HG03175 (cell line): ENCODE results near the gene ATP9B.
A peak's percentile ranks its signal among the peaks of the same experiment; 100 is the strongest.
"Not testable (repeated sequence)": the region's sequence is repeated elsewhere in the genome, so short reads cannot be mapped to it uniquely, and the experiment has no call there.

Source experiments
- ATAC-seq: cut with Tn5 transposase; IDR thresholded peaks from one replicate; pipeline ENCODE4 v1.9.1; 2021; ENCODE audit warnings: mild to moderate bottlenecking, moderate library complexity; ENCODE audit not compliant: unreplicated experiment

Gene ATP9B

DNA sequence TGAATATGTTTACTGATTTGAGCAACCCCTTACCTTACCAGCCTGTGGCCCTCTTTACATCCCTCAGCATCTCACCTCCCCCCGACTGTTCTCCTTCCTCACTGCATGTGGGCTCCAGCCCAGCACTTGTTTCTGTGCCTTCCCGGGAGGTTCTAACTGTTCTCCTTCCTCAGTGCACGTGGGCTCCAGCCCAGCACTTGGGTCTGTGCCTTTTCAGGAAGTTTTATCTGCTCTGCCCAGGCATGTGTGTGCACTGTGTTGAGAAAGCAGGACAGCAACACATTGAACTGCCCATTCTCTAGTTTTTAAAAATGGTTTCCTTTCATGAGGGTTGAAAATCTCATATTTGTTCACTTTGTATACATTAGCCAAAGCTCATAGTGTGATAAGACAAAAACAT lies 158.4 kb downstream of the ATP9B start:
- no peak for ATAC-seq

DNA sequence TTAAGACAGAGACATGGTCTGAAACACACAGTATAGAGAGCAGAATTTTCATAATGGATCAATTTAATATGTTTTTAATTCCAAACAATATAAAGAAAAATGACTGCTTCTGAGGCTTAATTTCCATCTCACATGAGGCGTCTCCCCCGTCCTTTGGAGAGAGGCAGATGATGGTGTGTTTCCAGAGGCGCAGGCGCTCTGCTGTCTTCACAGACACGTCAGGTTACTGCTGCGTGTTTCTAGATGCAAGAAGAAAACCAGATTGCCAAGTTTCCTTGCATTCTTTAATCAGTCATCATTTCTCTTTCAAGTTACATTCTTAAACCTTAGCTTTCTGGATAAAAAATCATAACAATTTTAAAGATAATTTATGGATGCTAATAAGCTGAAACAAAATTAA lies 160.2 kb downstream of the ATP9B start:
- no peak for ATAC-seq

DNA sequence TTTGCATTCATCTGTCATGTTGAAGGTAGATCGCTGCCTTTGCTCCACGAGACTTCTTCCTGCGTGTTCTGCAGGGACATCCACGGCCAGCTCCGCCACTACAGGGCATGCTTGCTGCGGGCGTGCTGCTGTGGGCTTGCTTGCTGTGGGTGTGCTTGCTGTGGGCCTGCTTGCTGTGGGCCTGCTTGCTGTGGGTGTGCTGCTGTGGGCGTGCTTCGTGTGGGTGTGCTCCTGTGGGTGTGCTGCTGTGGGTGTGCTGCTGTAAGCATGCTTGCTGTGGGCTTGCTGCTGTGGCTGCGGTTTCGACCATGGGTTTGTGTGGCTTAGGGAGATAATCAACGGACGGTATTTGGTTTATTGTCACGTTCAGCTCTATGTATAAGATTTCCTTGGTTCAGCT lies 165.2 kb downstream of the ATP9B start:
- no peak for ATAC-seq

DNA sequence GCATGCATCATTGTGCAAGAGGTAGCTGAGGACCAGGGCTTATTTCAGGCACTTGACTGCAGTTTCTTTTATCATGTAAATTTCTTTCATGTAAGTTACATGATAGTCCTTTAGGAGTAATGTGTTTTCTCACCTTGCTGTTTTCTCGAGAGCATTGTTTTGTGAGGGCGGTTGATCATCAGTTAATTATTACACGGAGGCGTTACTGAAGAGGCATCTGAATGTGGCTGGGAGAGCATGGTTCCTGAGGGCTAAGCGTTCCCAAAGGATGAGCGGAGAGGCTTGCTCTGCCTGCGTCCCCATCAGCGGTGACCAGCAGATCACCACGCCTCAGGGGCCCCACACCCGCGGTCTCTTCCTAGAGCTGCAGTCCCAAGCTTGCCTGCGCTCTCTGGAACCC lies 170.4 kb downstream of the ATP9B start:
- ATAC-seq, result no peak

DNA sequence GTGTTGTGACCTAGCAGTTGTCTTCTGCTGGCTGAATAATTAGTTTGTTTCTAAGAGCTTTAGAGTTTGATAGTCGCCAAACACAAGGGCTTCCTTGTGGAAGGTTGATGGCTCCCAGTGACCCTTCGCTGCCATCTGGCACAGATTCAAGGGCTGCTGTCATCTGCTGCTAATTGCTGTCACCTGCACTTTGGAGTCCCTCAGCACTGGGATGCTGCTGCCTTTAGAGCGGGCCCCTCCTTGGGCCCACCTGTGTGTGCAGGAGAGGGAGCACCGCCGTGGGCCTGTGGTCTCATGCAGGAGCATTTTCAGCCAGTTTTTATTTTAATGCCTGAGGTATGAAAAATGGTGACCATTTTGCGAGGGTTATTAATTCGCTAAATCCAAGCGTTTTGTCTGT lies 172.6 kb downstream of the ATP9B start:
- ATAC-seq, result no peak

DNA sequence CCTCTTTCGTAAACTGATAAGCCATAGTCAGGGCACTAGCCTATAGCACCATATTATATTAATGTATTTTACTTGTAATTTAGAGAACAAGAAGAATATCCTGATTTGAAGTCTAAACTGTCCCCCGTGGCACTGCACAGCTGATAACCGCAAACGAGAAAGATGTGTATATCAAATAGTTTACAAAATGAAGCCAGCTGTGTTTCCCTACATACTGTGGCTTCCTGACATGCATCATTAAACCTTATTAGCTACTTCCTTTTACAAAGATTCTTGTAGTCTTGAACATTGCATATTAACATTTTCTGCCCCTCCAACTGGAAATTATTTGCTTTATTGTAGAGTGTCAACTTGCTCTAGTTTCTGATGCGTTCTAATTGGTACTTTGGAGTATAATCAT lies 173.1 kb downstream of the ATP9B start:
- ATAC-seq, result no peak

DNA sequence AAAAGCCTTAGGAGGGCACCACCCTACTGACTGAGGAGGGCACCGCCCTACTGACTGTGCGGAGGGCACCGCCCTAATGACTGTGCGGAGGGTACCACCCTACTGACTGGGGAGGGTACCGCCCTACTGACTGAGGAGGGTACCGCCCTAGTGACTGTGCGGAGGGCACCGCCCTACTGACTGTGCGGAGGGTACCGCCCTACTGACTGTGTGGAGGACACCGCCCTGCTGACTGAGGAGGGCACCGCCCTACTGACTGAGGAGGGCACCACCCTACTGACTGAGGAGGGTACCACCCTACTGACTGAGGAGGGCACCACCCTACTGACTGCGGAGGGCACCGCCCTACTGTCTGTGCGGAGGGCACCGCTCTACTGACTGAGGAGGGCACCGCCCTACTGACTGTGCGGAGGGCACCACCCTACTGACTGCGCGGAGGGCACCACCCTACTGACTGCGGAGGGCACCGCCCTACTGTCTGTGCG lies 176.4 kb downstream of the ATP9B start:
- ATAC-seq, result no peak

DNA sequence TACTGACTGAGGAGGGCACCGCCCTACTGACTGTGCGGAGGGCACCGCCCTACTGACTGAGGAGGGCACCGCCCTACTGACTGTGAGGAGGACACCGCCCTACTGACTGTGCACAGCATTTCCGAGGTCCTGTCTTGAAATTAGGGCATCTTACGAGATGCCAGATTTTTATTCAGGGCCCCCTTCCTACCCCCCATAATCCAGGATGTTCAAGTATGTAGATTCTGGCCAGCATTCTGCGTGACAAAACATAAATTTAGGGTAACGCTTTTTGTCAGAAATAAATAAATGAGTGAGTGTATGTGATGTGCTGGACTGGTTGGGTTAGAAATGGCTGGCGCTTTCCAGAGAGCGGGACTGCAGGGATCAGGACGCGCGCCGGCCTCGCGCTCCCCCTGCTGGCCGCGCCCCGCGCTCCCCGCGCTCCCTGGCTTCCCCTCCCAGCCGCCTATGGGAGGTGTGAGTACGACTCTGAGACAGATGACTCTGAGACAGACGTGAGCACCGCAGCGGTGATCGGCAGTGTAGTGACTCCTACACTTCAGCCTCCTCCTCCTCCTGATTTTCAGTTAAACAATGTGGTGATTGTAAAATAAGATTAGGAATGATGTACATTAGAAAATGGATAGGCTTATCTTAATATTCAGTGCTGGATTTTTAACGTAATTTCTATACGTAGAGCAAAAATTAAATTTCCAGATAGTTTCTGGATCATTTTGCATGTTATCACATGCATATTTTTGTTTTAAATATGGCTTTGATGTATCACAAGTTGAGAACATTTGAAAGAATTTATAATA lies 177.3 kb downstream of the ATP9B start:
- peak; percentile 98 for ATAC-seq

DNA sequence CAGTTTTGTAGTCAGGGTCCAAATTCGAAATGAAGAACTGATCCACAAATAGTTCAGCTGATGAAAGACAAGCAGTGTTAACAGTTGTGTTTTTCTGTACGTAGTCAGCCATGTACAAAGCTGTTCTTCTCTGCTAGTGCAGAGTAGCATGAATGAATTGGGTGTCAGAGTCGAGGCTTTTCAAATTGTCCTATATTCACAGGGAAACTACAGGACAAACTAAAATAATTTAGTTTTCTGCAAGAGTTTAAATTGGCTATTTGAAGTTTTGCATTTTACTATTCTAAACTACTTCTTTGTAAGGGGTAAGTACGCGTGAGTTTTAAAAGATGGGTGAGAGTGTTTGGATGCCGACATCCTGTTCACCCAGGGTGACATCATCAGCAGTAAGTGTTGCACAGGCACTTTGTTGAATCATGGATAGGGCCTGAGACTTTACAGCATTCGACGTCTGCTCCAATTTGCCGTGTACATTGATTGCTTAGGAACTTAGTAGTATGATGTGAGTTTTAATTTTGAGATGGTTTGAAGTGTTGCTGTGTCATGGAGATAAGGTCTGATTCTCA lies 179.4 kb downstream of the ATP9B start:
- ATAC-seq, result no peak

DNA sequence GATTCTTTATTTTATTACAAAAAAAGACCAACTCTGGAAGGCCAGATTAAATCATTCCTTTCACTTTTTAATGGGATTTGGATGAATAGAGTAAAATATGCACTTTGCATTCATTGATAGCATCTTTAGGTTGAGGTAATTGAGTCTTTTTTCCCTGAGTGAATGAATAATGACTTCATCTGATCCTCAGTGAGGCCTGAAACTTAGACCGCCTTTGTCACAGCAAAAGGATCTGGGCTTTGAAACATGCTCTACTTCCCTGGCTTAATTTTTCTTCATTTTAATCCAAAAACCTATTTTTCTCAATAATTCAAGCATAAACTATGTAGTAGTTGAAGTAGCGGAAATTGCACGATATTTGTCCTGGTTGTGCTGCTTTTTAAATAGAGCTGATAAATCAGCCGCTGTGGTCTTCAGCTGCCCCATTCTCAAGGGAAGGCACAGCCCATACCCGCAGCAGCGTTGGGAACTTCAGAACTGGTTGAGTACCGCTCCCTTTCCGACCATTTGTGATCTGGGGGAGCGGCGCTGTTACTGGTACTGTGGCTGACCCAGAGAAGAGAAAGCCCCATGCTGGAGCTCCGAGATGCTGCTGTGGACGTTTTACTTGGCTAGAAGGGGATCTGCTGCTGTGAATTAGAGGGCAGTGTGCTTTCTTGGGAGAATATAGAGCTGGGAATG lies 181.2 kb downstream of the ATP9B start:
- ATAC-seq, result no peak

DNA sequence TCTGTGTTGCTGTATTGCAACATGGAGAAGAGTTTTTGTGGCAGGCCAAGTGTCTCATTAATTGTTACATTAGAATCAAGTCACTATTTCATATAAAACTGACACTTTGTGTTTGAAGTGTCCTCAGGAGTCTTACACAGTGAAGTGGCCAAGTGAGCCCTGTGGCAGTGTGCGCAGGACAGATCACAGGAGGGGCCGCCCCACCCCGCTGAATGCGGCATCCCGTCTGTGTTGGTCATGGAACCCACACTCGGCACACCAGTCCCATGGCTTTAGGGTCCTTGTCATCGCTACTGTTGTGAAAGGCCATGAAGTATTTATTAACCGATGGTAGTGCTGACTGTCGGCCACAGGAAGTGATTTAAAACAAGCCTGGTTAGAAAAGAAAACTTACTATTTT lies 181.8 kb downstream of the ATP9B start:
- no peak for ATAC-seq

DNA sequence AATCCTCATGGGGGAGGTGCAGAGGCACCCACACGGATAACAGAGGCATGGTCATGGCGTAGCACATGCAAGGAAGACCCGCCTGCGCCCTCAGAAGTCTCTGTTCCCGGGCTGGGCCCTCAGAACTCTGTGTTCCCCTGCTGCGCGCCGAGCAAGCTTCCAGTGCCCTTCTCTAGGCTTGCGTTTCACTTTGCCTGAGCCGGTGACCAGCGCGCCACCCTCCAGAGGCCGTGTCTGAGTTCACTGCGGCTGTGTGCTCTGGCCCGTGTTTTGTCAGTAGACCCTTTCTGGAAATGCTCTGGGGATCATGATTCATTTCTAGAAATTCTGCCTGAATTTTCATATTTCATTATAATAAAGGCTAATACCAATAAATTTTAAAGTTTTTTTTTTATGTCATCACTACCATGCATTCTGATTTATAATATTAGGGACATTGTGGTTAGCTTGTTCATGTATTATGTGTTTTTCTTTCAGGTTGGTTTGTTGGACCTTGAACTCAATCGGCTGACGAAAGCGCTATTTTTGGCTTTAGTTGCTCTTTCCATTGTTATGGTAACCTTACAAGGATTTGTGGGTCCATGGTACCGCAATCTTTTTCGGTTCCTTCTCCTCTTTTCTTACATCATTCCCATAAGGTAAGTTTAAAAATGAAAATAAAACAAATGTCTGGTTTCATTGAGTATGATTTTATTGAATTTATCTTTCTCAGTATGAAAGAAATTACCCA lies 183.9 kb downstream of the ATP9B start:
- no peak for ATAC-seq

DNA sequence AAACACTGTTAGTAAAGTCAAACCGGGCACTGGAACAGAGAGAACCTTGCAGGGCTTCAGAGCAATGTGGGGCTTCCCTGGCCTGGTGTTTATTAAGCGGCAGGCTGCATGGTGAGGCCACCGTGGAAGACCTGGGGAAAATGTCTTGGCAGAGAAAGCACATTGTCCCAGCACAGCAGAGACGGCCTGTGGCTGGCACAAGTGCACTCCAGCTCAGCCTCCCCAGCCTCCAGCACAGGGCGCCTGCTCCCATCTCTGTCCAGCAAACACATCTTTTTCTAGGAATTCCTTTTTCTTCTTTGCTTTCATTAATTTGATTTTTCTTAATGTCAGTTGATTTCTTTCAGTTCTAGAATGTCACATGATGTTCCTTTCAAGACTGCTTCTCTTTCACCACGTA lies 188.3 kb downstream of the ATP9B start:
- ATAC-seq, result no peak

DNA sequence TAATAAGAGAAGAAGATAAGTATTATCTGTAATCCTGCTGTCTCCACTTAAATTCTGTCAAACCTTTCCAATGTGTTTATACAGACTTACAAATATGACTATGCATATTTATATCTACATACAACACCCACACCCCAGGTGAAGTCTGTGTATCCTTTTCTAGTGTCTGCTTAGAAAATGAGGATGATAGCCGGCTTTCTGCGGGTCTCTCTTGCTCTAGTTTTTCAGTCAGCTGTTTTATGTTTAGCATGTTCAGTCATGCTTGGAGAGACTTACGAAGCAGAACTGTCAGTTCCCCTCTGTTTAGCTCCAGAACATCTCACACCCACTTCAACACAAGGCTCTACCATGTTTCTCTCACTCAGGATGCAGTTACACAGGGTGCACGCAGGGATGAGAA lies 189.3 kb downstream of the ATP9B start:
- ATAC-seq, result peak; percentile 71

DNA sequence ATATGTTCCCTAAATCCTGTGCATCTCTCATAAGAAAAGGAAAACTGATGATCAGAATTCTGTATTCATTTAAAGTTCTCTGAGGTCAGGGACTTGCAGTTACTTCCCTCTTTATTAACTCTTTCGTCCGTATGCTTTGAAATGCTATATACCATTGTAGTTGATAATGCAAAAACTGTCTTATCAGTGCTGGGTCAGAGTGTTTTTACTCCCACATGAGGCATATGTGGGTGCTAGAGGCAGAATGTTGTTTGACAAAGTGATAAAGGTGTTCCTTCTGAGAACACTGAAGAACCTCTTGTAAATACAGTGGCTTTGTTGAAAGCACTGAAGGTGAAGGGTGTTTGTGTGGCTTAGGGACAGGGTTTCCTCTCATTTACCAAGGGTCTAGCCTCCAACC lies 190.0 kb downstream of the ATP9B start:
- ATAC-seq, result no peak

DNA sequence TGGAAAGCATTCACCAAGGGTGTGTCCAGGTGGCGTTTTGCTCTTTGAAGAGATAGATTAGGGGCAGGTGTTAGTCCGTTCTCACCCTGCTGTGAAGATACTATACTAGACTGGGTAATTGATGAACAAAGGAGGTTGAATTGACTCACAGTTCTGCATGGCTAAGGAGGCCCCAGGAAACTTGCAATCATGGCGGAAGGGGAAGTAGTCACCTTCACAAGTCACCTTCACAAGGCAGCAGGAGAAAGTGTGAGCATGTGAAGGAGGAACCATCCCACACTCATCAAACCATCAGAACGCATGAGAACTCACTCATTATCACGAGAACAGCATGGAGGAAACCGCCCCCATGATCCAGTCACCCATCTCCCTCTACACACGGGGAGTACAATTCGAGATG lies 190.8 kb downstream of the ATP9B start:
- ATAC-seq, result no peak

DNA sequence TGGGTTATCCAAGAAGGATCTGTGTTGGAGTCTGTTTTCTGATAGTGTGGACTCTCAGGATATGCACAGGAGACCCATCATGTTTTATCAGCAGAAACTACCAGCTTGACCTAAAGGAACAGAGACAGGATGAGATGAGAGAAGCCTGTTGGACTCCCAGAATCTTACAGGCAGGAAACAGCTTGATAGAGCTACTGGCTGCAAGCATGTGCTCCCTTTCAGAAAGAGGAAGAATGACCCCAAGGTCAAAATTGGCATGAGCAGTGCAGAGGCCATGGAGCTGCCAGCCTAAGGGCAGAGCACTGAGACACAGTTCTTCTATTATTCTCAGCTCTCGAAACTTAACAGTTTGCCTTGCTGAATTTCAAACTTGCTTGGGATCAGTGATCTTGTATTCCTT lies 191.3 kb downstream of the ATP9B start:
- ATAC-seq, result no peak

DNA sequence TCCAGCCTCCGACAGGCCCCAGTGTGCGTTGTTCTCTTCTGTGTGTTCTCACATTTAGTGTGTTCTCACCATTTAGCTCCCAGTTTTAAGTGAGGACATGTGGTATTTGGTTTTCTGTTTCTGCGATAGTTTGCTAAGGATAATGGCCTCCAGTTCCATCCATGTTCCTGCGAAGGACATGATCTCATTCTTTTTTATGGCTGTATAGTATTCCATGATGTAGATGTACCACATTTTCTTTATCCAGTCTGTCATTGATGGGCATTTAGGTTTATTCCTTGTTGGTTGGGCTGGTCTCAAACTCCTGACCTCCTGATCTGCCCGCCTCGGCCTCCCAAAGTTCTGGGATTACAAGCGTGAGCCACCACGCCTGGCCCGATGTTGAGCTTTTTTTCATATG lies 195.9 kb downstream of the ATP9B start:
- ATAC-seq, result not testable (repeated sequence)

DNA sequence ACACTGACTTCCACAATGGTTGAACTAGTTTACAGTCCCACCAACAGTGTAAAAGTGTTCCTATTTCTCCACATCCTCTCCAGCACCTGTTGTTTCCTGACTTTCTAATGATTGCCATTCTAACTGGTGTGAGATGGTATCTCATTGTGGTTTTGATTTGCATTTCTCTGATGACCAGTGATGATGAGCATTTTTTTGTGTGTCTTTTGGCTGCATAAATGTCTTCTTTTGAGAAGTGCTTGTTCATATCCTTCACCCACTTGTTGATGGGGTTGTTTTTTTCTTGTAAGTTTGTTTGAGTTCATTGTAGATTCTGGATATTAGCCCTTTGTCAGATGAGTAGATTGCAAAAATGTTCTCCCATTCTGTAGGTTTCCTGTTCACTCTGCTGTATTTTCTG lies 202.6 kb downstream of the ATP9B start:
- not testable (repeated sequence) for ATAC-seq

DNA sequence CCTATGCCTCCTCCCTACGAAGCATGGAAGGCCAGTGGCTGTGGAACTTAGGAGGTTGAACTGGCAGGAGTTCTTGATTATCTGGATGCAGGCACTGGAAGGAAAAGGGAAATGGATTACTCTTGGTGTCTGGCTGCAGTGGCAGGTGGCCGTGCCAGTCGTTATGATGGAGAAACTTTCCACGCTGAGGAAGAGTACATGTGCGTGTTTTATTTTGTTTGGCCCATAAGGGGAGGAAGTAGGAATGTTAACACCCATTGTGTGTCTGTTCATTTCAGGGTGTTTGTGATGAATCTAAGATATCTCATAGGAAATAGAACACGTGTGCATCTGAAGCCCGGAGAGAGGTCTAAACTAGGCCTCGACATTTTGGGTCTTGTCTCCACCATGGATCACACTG lies 203.7 kb downstream of the ATP9B start:
- ATAC-seq, result no peak

DNA sequence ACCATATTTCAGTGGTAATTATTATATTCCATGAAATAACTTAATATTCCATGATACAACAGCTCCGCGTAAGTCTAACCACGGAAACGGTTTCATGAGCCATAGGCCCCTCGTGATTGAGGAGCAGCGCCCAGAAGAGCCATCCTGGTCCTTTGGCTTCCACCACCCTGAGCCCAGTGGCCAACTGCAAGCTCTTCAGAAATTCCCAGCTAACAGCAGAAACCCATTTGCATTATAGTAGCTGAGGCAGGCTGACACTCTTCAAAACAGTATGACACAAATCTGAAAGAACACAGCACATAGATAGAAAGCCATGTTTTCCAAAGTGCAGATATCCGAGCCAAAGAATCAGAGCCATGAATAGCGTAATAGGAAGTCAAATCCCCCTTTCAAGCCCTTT lies 205.6 kb downstream of the ATP9B start:
- ATAC-seq, result peak; percentile 1
